HFFc6 (cell line): Measurements from ENCODE around the gene EPHA2. TPM values are rescaled to one million over a fixed set of nuclear protein-coding genes. Genes with fewer than 3 reads are reported as not detected.

ENCODE experiments used
- DNase-seq: peaks from one replicate; pipeline ENCODE4 v3.0.0-alpha.2; 2018
- H3K27ac Mint-ChIP-seq: 2 replicates; pipeline ENCODE4 v1.8.0; 2020; ENCODE audit warnings: mild to moderate bottlenecking, mixed read lengths
- H3K27me3 Mint-ChIP-seq: 2 replicates; pipeline ENCODE4 v1.8.0; 2021; ENCODE audit warnings: mild to moderate bottlenecking, moderate library complexity, mixed read lengths; ENCODE audit not compliant: insufficient read depth
- H3K36me3 Mint-ChIP-seq: 2 replicates; pipeline ENCODE4 v1.8.0; 2021; ENCODE audit warnings: low read depth, mixed read lengths
- H3K4me1 Mint-ChIP-seq: 2 replicates; pipeline ENCODE4 v1.8.0; 2020; ENCODE audit warnings: low read depth, mixed read lengths
- H3K4me3 Mint-ChIP-seq: 2 replicates; pipeline ENCODE4 v1.8.0; 2020; ENCODE audit warnings: mild to moderate bottlenecking, moderate library complexity, mixed read lengths
- H3K9me3 Mint-ChIP-seq: 2 replicates; pipeline ENCODE4 v1.8.0; 2020; ENCODE audit warnings: mild to moderate bottlenecking, mixed read lengths
- long read RNA-seq: library from polyadenylated mRNA; unstranded; transcript quantifications from one replicate; pipeline ENCODE4 v2.0.0, GENCODE V29; 2019
- total RNA-seq, 6 experiments: library from RNA; stranded (reverse); fragmentation: NEBNext Ultra II Directional; extraction: Animal tissue kit (Norgen Biotek cat#: 25700); gene quantifications; 2 replicates in 1 of 6; 3 replicates in 5 of 6; pipeline ENCODE4 v1.2.3, GENCODE V29; 2021
- TF ChIP-seq, protein P1 (sequence below): fragments of 200-600 bp; sonication (generic); IDR thresholded peaks from 2 replicates; pipeline ENCODE4 v1.5.0; 2021; ENCODE audit warnings: antibody characterized with exemption, mild to moderate bottlenecking

Gene EPHA2
- 100 to 1,000 TPM in 1 of 6 experiments, 10 to 100 TPM in 5; 77.3 to 106 (median 81.2) TPM for total RNA-seq
- long read RNA-seq, transcript EPHA2-201 (17 exons, 3,964 nt), result major isoform, 20 of 37 reads
- long read RNA-seq, partial matches to known transcripts, result 15 of 37 reads
- long read RNA-seq, other reads (novel, unspliced or antisense), result 2 of 37 reads

DNA sequence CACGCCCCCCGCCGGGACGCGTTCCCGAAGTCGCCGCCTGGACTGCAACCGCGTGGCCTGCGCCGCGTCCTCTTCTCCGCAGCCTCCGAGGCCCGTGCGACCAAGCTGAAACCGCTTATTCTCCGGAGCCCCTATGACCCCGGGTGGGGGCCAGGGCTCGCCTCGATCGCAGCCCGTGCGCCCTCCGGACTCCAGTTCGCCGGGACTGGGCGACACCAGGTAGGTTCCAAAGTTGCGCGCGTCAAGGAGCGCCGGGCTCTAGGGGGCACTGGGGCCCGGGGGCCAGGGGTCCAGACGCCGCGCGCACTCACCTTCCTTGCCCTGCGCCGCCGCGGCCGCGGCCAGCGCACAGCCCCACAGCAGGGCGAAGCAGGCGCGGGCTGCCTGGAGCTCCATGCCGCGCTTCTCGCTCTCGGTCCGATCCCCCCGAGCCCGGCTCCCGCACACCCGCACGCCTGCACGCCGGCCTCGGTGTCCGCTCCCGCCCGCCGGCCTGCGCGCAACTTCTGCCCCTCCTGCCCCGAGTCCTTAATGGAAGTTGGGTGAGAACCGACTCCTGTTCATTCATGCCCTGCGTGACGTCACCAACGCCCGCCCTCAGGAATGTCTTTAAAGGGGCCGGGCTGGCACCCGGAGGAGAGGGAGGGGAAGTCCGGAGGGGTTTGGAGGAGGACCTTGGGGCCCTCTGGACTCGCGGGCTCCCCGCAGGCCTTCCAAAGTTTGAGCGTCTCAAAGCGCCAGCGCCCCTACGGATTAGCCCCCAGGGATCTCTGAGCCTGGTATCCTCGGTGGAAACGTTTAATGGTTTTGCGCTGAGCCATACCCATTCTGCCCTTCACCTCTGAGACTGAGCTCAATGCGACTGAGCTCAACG is at the start of gene EPHA2:
Gene EPHA2, minus strand, starts transcription at position 533 of the 874 bp plus-strand sequence. Its CDS starts 137 bp downstream, at position 396.
- H3K4me3 Mint-ChIP-seq, result peak within 1 kb of the TSS; percentile 91

DNA sequence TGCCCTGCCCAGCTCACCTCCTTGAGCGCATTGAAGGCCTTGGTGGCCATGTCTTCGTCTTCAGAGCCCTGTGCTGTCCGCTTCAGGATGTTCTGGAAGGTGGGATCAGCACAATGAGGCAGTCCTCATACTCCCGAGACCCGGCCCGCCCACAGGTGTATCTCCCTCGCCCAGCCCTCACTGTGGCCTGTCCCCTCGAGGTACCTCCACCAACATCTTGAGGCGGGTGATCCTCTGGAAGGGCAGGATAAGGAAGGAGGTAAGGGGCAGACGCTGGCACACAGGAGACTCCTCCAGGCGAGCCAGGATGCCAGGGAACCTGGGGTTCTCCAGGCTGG is 49.4 kb upstream of the EPHA2 start:
- no peak overlapping the region for H3K4me3 Mint-ChIP-seq
- H3K27me3 Mint-ChIP-seq, result peaks cover 7% of the 10 kb centered on the region
- DNase-seq, result no peak
- H3K36me3 Mint-ChIP-seq, result no peaks in the 10 kb centered on the region
- no peak overlapping the region for H3K27ac Mint-ChIP-seq
- peaks cover 5% of the 10 kb centered on the region; the same call in 1 of the 2 replicates for H3K4me1 Mint-ChIP-seq
- TF ChIP-seq, protein P1, sequence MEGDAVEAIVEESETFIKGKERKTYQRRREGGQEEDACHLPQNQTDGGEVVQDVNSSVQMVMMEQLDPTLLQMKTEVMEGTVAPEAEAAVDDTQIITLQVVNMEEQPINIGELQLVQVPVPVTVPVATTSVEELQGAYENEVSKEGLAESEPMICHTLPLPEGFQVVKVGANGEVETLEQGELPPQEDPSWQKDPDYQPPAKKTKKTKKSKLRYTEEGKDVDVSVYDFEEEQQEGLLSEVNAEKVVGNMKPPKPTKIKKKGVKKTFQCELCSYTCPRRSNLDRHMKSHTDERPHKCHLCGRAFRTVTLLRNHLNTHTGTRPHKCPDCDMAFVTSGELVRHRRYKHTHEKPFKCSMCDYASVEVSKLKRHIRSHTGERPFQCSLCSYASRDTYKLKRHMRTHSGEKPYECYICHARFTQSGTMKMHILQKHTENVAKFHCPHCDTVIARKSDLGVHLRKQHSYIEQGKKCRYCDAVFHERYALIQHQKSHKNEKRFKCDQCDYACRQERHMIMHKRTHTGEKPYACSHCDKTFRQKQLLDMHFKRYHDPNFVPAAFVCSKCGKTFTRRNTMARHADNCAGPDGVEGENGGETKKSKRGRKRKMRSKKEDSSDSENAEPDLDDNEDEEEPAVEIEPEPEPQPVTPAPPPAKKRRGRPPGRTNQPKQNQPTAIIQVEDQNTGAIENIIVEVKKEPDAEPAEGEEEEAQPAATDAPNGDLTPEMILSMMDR, result no peak
- no peaks in the 10 kb centered on the region for H3K9me3 Mint-ChIP-seq

More for the DNA sequence above, at the start of gene EPHA2:
- DNase-seq, result peak; percentile 77
- Mint-ChIP-seq H3K27ac (peak within 1 kb of the TSS; percentile 91), H3K36me3 (peaks cover 15% of the 10 kb centered on the region), H3K4me1 (peaks cover 55% of the 10 kb centered on the region), H3K27me3 (peaks cover 2% of the 10 kb centered on the region; the same call in 1 of the 2 replicates), H3K9me3 (no peaks in the 10 kb centered on the region)
- TF ChIP-seq, protein P1, result no peak

DNA sequence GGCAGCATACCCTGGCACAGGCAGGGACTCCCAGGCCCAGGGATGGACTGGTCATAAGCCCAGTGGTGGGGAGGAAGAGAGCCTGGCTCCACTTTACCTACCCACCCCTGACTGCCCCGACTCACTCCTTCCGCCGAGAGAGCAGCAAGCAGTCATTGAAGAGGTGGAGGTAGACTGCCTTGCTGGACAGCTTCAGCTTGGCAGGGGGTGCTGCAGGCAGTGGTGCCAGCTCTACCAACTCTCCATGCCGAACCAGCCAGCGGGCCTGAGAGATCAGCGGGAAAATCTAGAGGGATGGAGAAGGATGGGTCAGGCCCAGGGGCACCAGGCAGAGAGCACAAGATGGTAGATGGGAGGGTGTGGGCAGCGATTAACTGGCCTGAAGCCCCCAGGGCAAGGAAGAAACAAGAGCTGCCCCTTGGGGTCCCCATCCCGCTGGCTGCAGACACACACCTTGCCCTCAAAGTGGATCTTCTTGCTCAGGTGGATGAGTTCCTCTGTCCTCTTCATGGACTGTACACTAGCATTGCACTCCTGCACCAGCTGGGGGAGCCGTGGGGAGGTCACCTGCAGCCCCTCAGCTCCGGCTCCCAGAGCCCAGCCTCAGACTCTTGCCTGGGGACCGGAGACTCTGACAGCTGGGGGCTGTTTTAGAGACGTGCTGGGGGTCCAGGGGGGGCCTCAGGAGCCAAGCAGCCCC is 48.9 kb upstream of the EPHA2 start:
- peaks cover 7% of the 10 kb centered on the region for H3K27me3 Mint-ChIP-seq
- peaks cover 5% of the 10 kb centered on the region; the same call in 1 of the 2 replicates for H3K4me1 Mint-ChIP-seq
- DNase-seq, result no peak
- no peaks in the 10 kb centered on the region for H3K36me3 Mint-ChIP-seq
- no peak overlapping the region for H3K4me3 Mint-ChIP-seq
- no peaks in the 10 kb centered on the region for H3K9me3 Mint-ChIP-seq
- no peak overlapping the region for H3K27ac Mint-ChIP-seq
- TF ChIP-seq, protein P1, result peak; percentile 43

DNA sequence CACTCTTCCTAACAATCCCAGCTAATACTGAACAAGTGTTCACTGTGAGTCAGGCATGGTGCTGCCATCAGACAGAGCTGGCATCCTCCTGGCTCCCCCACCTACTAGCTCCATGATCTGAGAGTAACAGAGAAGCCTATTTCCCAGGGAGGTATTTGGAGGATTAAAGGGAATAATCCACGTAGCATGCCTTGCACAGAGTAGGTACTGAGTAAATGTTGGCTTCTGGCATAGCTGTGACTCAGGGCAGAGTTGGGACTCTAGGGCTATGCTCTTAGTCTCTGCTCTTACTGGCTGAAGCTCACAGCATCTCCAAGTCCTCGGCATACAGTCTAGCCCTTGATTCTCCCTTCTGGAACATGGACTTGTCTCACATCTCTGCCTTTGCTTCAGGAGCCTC is 48.3 kb upstream of the EPHA2 start:
- Mint-ChIP-seq H3K4me3 (no peak overlapping the region), H3K36me3 (no peaks in the 10 kb centered on the region), H3K9me3 (no peaks in the 10 kb centered on the region), H3K27me3 (peaks cover 7% of the 10 kb centered on the region), H3K27ac (no peak overlapping the region), H3K4me1 (peaks cover 5% of the 10 kb centered on the region; the same call in 1 of the 2 replicates)
- TF ChIP-seq, protein P1, result no peak
- no peak for DNase-seq

DNA sequence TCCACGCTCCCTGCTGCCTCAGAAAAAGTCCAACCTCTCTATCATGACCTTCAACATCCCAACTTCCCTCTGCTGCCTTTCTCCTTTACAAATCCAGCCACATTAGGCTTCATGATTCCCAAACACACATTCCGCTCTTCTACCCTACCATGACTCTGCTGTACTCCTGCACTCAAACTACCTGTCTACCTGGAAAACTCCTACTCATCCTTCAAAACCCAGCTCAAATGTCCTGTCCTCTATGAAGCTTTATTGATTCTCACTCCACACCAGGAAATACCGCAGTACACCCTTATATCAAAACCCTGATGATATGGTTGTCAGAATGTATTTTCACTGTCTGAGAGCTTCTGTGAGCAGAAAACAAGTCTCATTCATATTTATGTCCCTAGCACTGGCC is 47.7 kb upstream of the EPHA2 start:
- no peak for DNase-seq
- Mint-ChIP-seq H3K4me1 (peaks cover 5% of the 10 kb centered on the region; the same call in 1 of the 2 replicates), H3K27ac (no peak overlapping the region), H3K9me3 (no peaks in the 10 kb centered on the region), H3K4me3 (no peak overlapping the region), H3K36me3 (no peaks in the 10 kb centered on the region), H3K27me3 (peaks cover 7% of the 10 kb centered on the region)
- TF ChIP-seq, protein P1, result no peak
